ENCODE data around the gene TRAF6. TPM values are rescaled to one million over a fixed set of nuclear protein-coding genes. Genes with fewer than 3 reads are reported as not detected.

The TRAF6 gene
- total RNA-seq, 4 donors from 2014 or later = 12.6 to 18.7 (median 18.6) TPM

DNA sequence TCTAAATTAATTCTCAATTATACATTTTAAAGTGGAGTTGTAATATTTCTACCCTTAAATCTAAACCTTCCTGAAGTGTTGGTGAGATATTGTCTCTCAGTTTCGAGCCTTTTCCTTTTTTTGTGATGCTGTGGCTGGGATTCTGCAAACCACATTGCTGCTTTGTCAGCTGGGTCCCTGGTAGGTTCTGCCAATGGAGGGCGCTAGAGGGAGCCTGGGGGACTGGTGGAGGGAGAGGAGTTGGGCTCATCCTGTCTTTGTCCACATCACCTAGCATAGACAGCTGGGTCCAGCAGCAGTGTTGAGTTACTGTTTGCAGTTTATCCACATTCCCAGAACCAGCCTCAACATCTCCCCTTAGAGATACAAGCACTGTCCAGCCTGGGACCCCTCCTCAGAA lies 41.0 kb downstream of the TRAF6 start:
- TF ChIP-seq POLR2AphosphoS5 (IDR thresholded peaks at IDR 0.05) = no peak
- TF ChIP-seq, protein P1, sequence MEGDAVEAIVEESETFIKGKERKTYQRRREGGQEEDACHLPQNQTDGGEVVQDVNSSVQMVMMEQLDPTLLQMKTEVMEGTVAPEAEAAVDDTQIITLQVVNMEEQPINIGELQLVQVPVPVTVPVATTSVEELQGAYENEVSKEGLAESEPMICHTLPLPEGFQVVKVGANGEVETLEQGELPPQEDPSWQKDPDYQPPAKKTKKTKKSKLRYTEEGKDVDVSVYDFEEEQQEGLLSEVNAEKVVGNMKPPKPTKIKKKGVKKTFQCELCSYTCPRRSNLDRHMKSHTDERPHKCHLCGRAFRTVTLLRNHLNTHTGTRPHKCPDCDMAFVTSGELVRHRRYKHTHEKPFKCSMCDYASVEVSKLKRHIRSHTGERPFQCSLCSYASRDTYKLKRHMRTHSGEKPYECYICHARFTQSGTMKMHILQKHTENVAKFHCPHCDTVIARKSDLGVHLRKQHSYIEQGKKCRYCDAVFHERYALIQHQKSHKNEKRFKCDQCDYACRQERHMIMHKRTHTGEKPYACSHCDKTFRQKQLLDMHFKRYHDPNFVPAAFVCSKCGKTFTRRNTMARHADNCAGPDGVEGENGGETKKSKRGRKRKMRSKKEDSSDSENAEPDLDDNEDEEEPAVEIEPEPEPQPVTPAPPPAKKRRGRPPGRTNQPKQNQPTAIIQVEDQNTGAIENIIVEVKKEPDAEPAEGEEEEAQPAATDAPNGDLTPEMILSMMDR (IDR thresholded peaks at IDR 0.05) = no peak
- TF ChIP-seq POLR2A (IDR thresholded peaks at IDR 0.05) = no peak
- Histone ChIP-seq H3K27me3 (no peaks in the 10 kb centered on the region), H3K27ac (no peak overlapping the region), H3K4me3 (no peak overlapping the region), H3K36me3 (no peaks in the 10 kb centered on the region), H3K4me1 (peaks cover 20% of the 10 kb centered on the region), H3K9me3 (no peaks in the 10 kb centered on the region)
- DNase-seq (ENCODE audit: low spot score in 2 of 2) = no peak
- WGBS = 62% methylated on average over 2 of the region's 2 CpGs

DNA sequence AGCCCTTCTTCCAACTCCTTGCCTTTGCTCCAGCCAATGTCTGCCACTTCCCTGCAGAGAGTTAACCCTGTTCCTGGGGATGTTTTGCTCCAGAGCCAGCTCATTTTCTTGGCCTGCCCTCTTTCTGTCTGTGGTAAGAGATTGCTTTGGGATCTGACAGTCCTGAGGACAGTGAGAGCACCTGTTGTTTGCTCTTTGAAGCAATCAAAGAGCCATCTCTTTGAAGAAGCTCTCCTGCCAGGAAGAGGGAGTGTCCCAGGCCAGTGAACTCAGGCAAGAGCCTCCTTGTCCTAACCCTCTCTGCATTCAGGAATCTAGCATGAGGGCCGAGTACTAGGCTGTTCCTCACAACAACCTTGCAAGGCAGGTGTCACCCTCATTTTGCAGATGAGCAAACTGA lies 42.2 kb downstream of the TRAF6 start:
- DNase-seq (ENCODE audit: low spot score in 2 of 2) = no peak
- no peak overlapping the region for H3K4me3 ChIP-seq
- 91% methylated on average over 1 of the region's 1 CpG for WGBS
- H3K4me1 ChIP-seq = peaks cover 20% of the 10 kb centered on the region
- no peak overlapping the region for H3K27ac ChIP-seq
- no peaks in the 10 kb centered on the region for H3K9me3 ChIP-seq
- H3K36me3 ChIP-seq = no peaks in the 10 kb centered on the region
- TF ChIP-seq, protein P1 (IDR thresholded peaks at IDR 0.05) = no peak
- TF ChIP-seq POLR2AphosphoS5 (IDR thresholded peaks at IDR 0.05) = no peak
- TF ChIP-seq POLR2A (IDR thresholded peaks at IDR 0.05) = no peak
- TF ChIP-seq EP300 (IDR thresholded peaks at IDR 0.05) = no peak
- H3K27me3 ChIP-seq = no peaks in the 10 kb centered on the region

DNA sequence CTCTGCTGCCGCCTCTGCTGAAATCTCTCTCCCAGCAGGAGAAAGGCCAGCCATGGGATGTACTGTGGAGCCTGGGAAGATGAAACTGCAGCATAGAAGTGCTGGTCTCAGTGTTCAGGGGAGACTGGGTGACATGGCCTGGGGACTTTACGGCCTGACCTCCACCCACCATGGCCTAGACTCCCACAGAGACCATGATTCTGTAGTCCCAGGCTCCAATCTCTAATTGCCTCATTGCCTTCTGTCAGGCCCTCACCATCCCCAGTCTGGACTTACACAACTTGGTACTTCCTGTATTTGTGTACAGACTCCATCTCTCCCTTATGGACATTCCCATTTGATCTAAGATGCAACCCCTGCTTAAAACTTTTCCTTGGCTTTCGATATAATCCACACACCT lies 43.1 kb downstream of the TRAF6 start:
- H3K4me1 ChIP-seq = peaks cover 20% of the 10 kb centered on the region
- no peak for DNase-seq (ENCODE audit: low spot score in 2 of 2)
- 100% methylated on average over 3 of the region's 3 CpGs for WGBS

DNA sequence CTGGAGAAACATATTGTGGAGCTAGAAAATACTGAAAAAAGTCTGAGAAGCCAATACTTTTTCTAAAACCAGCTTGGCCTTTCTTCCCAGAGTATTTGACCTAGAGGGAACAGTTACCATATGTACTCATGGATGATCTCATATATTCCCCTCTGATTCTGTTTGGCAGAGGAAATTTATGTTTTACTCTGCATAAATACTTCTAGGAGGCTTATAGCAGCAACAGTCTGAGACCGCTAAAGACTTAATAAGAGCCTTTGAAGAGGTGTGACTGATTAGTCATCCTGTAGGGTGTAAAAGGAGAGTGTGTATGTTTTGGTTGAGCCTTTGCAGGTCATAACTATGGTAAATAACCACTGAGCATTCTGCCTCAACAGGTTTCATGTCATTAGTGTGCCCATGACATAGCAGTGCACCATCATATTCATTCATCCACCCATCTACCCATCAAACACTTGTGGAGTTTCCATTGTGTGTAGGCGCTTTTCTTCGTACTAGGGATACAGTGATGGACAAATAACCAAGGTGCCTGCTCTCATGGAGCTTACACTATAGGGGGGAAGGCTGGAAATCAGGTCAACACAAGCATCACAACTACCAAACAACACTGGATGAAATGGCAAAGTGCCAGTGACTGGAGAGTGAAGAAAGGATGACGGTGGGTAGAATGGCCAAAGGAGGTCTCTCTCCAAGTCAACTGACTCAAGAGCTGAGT lies 44.5 kb downstream of the TRAF6 start:
- Histone ChIP-seq H3K4me3 (no peak overlapping the region), H3K4me1 (peaks cover 20% of the 10 kb centered on the region), H3K27me3 (no peaks in the 10 kb centered on the region), H3K27ac (no peak overlapping the region), H3K36me3 (no peaks in the 10 kb centered on the region), H3K9me3 (no peaks in the 10 kb centered on the region)
- TF ChIP-seq POLR2A (IDR thresholded peaks at IDR 0.05) (no peak), POLR2AphosphoS5 (IDR thresholded peaks at IDR 0.05) (no peak), EP300 (IDR thresholded peaks at IDR 0.05) (no peak)
- TF ChIP-seq, protein P1 (IDR thresholded peaks at IDR 0.05) = no peak
- DNase-seq (ENCODE audit: low spot score in 2 of 2) = no peak
- WGBS = 93% methylated on average over 4 of the region's 4 CpGs

More for the DNA sequence above, 43.1 kb downstream of the TRAF6 start:
- Histone ChIP-seq H3K4me3 (no peak overlapping the region), H3K27me3 (no peaks in the 10 kb centered on the region), H3K9me3 (no peaks in the 10 kb centered on the region), H3K36me3 (no peaks in the 10 kb centered on the region), H3K27ac (no peak overlapping the region)
- TF ChIP-seq EP300 (IDR thresholded peaks at IDR 0.05) (no peak), POLR2AphosphoS5 (IDR thresholded peaks at IDR 0.05) (no peak), POLR2A (IDR thresholded peaks at IDR 0.05) (no peak)
- TF ChIP-seq, protein P1 (IDR thresholded peaks at IDR 0.05) = no peak

DNA sequence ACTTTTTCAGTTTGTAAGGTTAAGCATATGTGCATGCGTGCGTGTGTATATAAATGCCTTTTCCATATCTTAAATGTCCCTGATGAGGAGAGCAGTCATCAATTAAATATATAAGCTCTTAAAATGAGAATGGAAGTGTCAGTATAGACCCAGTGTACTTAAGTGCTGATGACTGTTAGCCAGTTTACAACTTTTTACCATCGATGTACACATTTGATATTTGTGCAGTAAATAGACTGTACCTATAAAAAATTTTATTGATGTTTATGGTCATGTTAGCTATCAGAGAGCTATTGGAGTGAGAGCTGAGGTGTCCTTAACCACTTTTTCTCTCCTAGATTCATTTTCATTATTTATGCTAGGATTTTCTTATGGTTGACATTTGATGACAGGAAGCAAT lies 45.4 kb downstream of the TRAF6 start:
- Histone ChIP-seq H3K36me3 (no peaks in the 10 kb centered on the region), H3K27me3 (no peaks in the 10 kb centered on the region), H3K4me3 (no peak overlapping the region), H3K4me1 (peaks cover 15% of the 10 kb centered on the region), H3K27ac (no peak overlapping the region), H3K9me3 (no peaks in the 10 kb centered on the region)
- TF ChIP-seq POLR2AphosphoS5 (IDR thresholded peaks at IDR 0.05) = no peak
- TF ChIP-seq, protein P1 (IDR thresholded peaks at IDR 0.05) = no peak
- TF ChIP-seq POLR2A (IDR thresholded peaks at IDR 0.05) = no peak
- TF ChIP-seq EP300 (IDR thresholded peaks at IDR 0.05) = no peak
- 98% methylated on average over 3 of the region's 3 CpGs for WGBS
- no peak for DNase-seq (ENCODE audit: low spot score in 2 of 2)

Data from suprapubic skin (tissue), 4 donors.